ENCODE data around the gene ANKIB1. TPM values are rescaled to one million over a fixed set of nuclear protein-coding genes. Genes with fewer than 3 reads are reported as not detected.
"Not testable (repeated sequence)": the region's sequence is repeated elsewhere in the genome, so short reads cannot be mapped to it uniquely, and the experiment has no call there.

Gene ANKIB1
- total RNA-seq, 1 donor from 2014 or later, result 33.2 TPM

GRCh38 chr7:92330835-92331438 lies 85.2 kb downstream of the ANKIB1 start:
- no peak for DNase-seq (ENCODE audit: low read depth, low spot score)

- no peak for DNase-seq (ENCODE audit: low read depth, low spot score)
Observed at GRCh38 chr7:92331508-92331907, 85.7 kb downstream of the ANKIB1 start.

- DNase-seq (ENCODE audit: low read depth, low spot score), result no peak
Observed at GRCh38 chr7:92332782-92333181, 87.0 kb downstream of the ANKIB1 start.

- DNase-seq (ENCODE audit: low read depth, low spot score), result no peak
Observed at GRCh38 chr7:92333866-92334265, 88.1 kb downstream of the ANKIB1 start.

GRCh38 chr7:92335574-92335973 lies 89.8 kb downstream of the ANKIB1 start:
- no peak for DNase-seq (ENCODE audit: low read depth, low spot score)

- no peak for DNase-seq (ENCODE audit: low read depth, low spot score)
Observed at GRCh38 chr7:92336662-92337340, 91.0 kb downstream of the ANKIB1 start.

GRCh38 chr7:92340016-92340415 lies 94.2 kb downstream of the ANKIB1 start:
- no peak for DNase-seq (ENCODE audit: low read depth, low spot score)

GRCh38 chr7:92343714-92344113 lies 97.9 kb downstream of the ANKIB1 start:
- DNase-seq (ENCODE audit: low read depth, low spot score), result no peak

GRCh38 chr7:92352009-92352408 lies 106.2 kb downstream of the ANKIB1 start:
- DNase-seq (ENCODE audit: low read depth, low spot score), result no peak

- no peak for DNase-seq (ENCODE audit: low read depth, low spot score)
Observed at GRCh38 chr7:92354214-92354613, 108.4 kb downstream of the ANKIB1 start.

- DNase-seq (ENCODE audit: low read depth, low spot score), result no peak
Observed at GRCh38 chr7:92356406-92356805, 110.6 kb downstream of the ANKIB1 start.

GRCh38 chr7:92357260-92357659 lies 111.5 kb downstream of the ANKIB1 start:
- no peak for DNase-seq (ENCODE audit: low read depth, low spot score)

GRCh38 chr7:92359179-92359578 lies 113.4 kb downstream of the ANKIB1 start:
- not testable (repeated sequence) for DNase-seq (ENCODE audit: low read depth, low spot score)

- DNase-seq (ENCODE audit: low read depth, low spot score), result no peak
Observed at GRCh38 chr7:92359801-92360200, 114.0 kb downstream of the ANKIB1 start.

GRCh38 chr7:92360387-92360786 lies 114.6 kb downstream of the ANKIB1 start:
- no peak for DNase-seq (ENCODE audit: low read depth, low spot score)

GRCh38 chr7:92362131-92362530 lies 116.4 kb downstream of the ANKIB1 start:
- DNase-seq (ENCODE audit: low read depth, low spot score), result no peak

GRCh38 chr7:92366730-92367129 lies 121.0 kb downstream of the ANKIB1 start:
- no peak for DNase-seq (ENCODE audit: low read depth, low spot score)

- no peak for DNase-seq (ENCODE audit: low read depth, low spot score)
Observed at GRCh38 chr7:92368741-92369140, 123.0 kb downstream of the ANKIB1 start.

- no peak for DNase-seq (ENCODE audit: low read depth, low spot score)
Observed at GRCh38 chr7:92375013-92375412, 129.2 kb downstream of the ANKIB1 start.

GRCh38 chr7:92391071-92391470 lies 145.3 kb downstream of the ANKIB1 start:
- DNase-seq (ENCODE audit: low read depth, low spot score), result no peak

GRCh38 chr7:92397542-92397941 lies 151.8 kb downstream of the ANKIB1 start:
- DNase-seq (ENCODE audit: low read depth, low spot score), result no peak

GRCh38 chr7:92400013-92400412 lies 154.2 kb downstream of the ANKIB1 start:
- DNase-seq (ENCODE audit: low read depth, low spot score), result no peak
